Measurements from ENCODE around the gene THTPA. TPM values are rescaled to one million over a fixed set of nuclear protein-coding genes. Genes with fewer than 3 reads are reported as not detected.
"Not testable (repeated sequence)": the region's sequence is repeated elsewhere in the genome, so short reads cannot be mapped to it uniquely, and the experiment has no call there.

Gene THTPA
- total and polyA plus RNA-seq, 2 of the 4 experiments (the other 2 are of a cell fraction), result 5.0 to 9.2 TPM

DNA sequence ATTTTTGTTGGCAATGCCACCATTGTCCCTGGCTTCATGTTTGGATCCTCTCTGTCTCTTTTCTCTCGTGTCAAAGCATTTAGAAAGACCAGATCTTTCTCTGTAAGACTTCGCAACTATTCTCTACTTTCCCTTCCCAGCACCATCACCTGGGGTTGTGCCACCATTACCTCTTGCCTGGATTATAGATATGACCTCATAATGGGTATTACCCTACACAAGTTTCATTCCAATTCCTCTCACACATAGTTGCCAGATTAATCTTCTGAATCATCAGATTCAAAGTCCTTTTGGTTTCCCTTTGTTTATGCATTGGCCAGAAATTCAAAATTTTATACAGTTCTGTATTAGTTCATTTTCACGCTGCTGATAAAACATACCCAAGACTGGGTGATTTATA lies 52.9 kb downstream of the THTPA start:
- no peaks in the 10 kb centered on the region for H4K20me1 ChIP-seq (ENCODE audit: insufficient read depth, low read length)
- CTCF ChIA-PET, result no interaction called here
- peaks cover 5% of the 10 kb centered on the region for H3K27me3 ChIP-seq (ENCODE audit: control insufficient read depth, insufficient read depth, low read length)
- H3K36me3 ChIP-seq (ENCODE audit: control insufficient read depth, insufficient read depth, low read length), result no peaks in the 10 kb centered on the region
- H2AK9ac ChIP-seq (replicated peaks; ENCODE audit: low read depth, low read length, poor library complexity), result no peak overlapping the region
- no peak overlapping the region for H3K56ac ChIP-seq (ENCODE audit: extremely low read depth, insufficient read depth, low read length)
- no peak for DNase-seq
- no peaks in the 10 kb centered on the region for H3K79me1 ChIP-seq (ENCODE audit: low read depth in 1 of 2, low read length in 2 of 2)
- H3K4me3 ChIP-seq (ENCODE audit: insufficient read depth, low read depth, low read length), result no peak overlapping the region
- no peak overlapping the region for H2BK15ac ChIP-seq (ENCODE audit: low read depth, low read length)
- H3K4me1 ChIP-seq (ENCODE audit: control insufficient read depth, insufficient read depth, low read length), result no peaks in the 10 kb centered on the region
- no peak overlapping the region for H3K4ac ChIP-seq (ENCODE audit: low read depth, low read length)
- dilution Hi-C loops (cut with HindIII; ENCODE audit: low sequenced_read_pairs, unreplicated experiment) (no loop called here), intact Hi-C loops (cut with micrococcal nuclease) (no loop called here), in situ Hi-C loops (cut with MboI; ENCODE audit: low sequenced_read_pairs) (no loop called here)
- no peak for ATAC-seq (ENCODE audit: low read depth)
- H2BK5ac ChIP-seq (ENCODE audit: low read depth, low read length, poor library complexity, severe bottlenecking), result no peak overlapping the region
- H3K23ac ChIP-seq (ENCODE audit: low read depth, low read length), result no peak overlapping the region
- no peak overlapping the region for H4K91ac ChIP-seq (ENCODE audit: insufficient read depth, low read depth, low read length)
- H4K8ac ChIP-seq (ENCODE audit: low read depth in 2 of 2, low read length in 2 of 2), result no peak overlapping the region
- H3K9ac ChIP-seq (ENCODE audit: low read depth, low read length), result no peak overlapping the region
- 0% methylated on average over 2 of the region's 3 CpGs; no CpG with 5 or more reads in 1 of the 2 experiments for WGBS, 2 experiments (ENCODE audit: extremely low coverage in 2 of 2, insufficient read length in 1 of 2)
- no peak overlapping the region for H2AFZ ChIP-seq (replicated peaks; ENCODE audit: low read length, poor library complexity)
- no peak overlapping the region for H3K14ac ChIP-seq (replicated peaks; ENCODE audit: low read depth, low read length)
- no peak overlapping the region for H4K5ac ChIP-seq (ENCODE audit: low read depth, low read length)
- BruUV-seq (replicated peaks), result no TSS peak
- H2BK20ac ChIP-seq (ENCODE audit: low read depth, low read length), result no peak overlapping the region
- H3K4me2 ChIP-seq (ENCODE audit: low read depth, low read length), result no peak overlapping the region
- POLR2A ChIA-PET (ENCODE audit: unreplicated experiment), result no interaction called here
- H3K27ac ChIP-seq (ENCODE audit: insufficient read depth, low read length), result no peak overlapping the region
- H2AK5ac ChIP-seq (ENCODE audit: low read depth, low read length), result no peak overlapping the region
- no peak overlapping the region for H3K18ac ChIP-seq (ENCODE audit: low read depth, low read length)
- H2BK120ac ChIP-seq (ENCODE audit: low read depth, low read length), result no peak overlapping the region
- no peaks in the 10 kb centered on the region for H3K9me3 ChIP-seq (ENCODE audit: control insufficient read depth, insufficient read depth, low read length)
- H3K9me1 ChIP-seq (ENCODE audit: insufficient read depth, low read length), result no peaks in the 10 kb centered on the region
- TF ChIP-seq RFX5 (IDR thresholded peaks at IDR 0.05; ENCODE audit: low read depth, low read length), result no peak
- TF ChIP-seq MXI1 (IDR thresholded peaks at IDR 0.05; ENCODE audit: borderline replicate concordance, low read depth, low read length), result no peak
- no peak for TF ChIP-seq FOS (IDR thresholded peaks at IDR 0.05; ENCODE audit: low read depth, low read length)
- no peak for TF ChIP-seq CEBPB (IDR thresholded peaks at IDR 0.05; ENCODE audit: low read depth, low read length)

DNA sequence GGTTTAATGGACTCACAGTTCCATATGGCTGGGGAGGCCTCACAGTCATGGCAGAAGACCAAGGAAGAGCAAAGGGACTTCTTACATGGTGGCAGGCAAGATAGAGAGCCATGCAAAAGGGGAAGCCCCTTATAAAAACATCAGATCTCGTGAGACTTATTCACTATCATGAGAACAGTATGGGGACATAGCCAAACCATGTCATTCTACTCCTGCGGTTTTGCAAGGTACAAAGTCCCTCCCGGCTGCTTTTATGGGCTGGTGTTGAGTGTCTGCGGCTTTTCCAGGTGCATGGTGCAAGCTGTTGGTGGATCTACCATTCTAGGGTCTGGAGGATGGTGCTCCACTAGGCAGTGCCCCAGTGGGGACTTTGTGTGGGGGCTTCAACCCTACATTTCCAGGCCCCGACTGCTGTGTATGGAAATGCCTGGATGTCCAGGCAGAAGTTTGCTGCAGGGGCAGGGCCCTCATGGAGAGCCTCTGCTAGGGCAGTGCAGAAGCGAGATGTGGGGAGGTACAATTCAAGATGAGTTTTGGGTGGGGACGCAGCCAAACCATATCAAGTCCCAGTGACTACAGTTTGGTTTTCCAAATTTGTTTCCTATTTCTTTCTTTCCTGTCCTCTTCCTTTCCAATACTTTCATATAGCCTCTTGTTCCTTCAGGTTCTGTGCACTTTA lies 53.5 kb downstream of the THTPA start:
- H4K20me1 ChIP-seq (ENCODE audit: insufficient read depth, low read length); H3K14ac ChIP-seq (replicated peaks; ENCODE audit: low read depth, low read length); POLR2A ChIA-PET (ENCODE audit: unreplicated experiment); H3K23ac ChIP-seq (ENCODE audit: low read depth, low read length); H3K4me1 ChIP-seq (ENCODE audit: control insufficient read depth, insufficient read depth, low read length); H2BK15ac ChIP-seq (ENCODE audit: low read depth, low read length); H3K4me3 ChIP-seq (ENCODE audit: insufficient read depth, low read depth, low read length); DNase-seq; H2AFZ ChIP-seq (replicated peaks; ENCODE audit: low read length, poor library complexity); H2AK9ac ChIP-seq (replicated peaks; ENCODE audit: low read depth, low read length, poor library complexity); H4K8ac ChIP-seq (ENCODE audit: low read depth in 2 of 2, low read length in 2 of 2); intact Hi-C loops (cut with micrococcal nuclease); ATAC-seq (ENCODE audit: low read depth); H4K5ac ChIP-seq (ENCODE audit: low read depth, low read length); H3K9ac ChIP-seq (ENCODE audit: low read depth, low read length); H2BK20ac ChIP-seq (ENCODE audit: low read depth, low read length); H3K27ac ChIP-seq (ENCODE audit: insufficient read depth, low read length); H4K91ac ChIP-seq (ENCODE audit: insufficient read depth, low read depth, low read length); CTCF ChIA-PET; H3K4ac ChIP-seq (ENCODE audit: low read depth, low read length); H2BK120ac ChIP-seq (ENCODE audit: low read depth, low read length); H2BK5ac ChIP-seq (ENCODE audit: low read depth, low read length, poor library complexity, severe bottlenecking); in situ Hi-C loops (cut with MboI; ENCODE audit: low sequenced_read_pairs); H3K79me1 ChIP-seq (ENCODE audit: low read depth in 1 of 2, low read length in 2 of 2); H3K18ac ChIP-seq (ENCODE audit: low read depth, low read length); H3K56ac ChIP-seq (ENCODE audit: extremely low read depth, insufficient read depth, low read length); dilution Hi-C loops (cut with HindIII; ENCODE audit: low sequenced_read_pairs, unreplicated experiment); H3K9me1 ChIP-seq (ENCODE audit: insufficient read depth, low read length); H3K4me2 ChIP-seq (ENCODE audit: low read depth, low read length); H3K9me3 ChIP-seq (ENCODE audit: control insufficient read depth, insufficient read depth, low read length); H3K27me3 ChIP-seq (ENCODE audit: control insufficient read depth, insufficient read depth, low read length); H3K36me3 ChIP-seq (ENCODE audit: control insufficient read depth, insufficient read depth, low read length); BruUV-seq (replicated peaks); H2AK5ac ChIP-seq (ENCODE audit: low read depth, low read length): not testable (repeated sequence)
- WGBS, 2 experiments (ENCODE audit: extremely low coverage in 2 of 2, insufficient read length in 1 of 2), result no CpG with 5 or more reads among the region's 7 CpGs

Measured in IMR-90 (cell line).